GM18505 (cell line): Measurements from ENCODE around the gene CFAP47.
"Not testable (repeated sequence)": the region's sequence is repeated elsewhere in the genome, so short reads cannot be mapped to it uniquely, and the experiment has no call there.

Experiments used
- ATAC-seq: cut with Tn5 transposase; IDR thresholded peaks from one replicate; pipeline ENCODE4 v1.9.1; 2021; ENCODE audit not compliant: unreplicated experiment
- POLR2A ChIP-seq: IDR thresholded peaks from 4 replicates; pipeline ENCODE4 v1.6.1; 2011; ENCODE audit warnings: borderline replicate concordance; ENCODE audit not compliant: insufficient read depth, insufficient read length; ENCODE audit errors: extremely low read depth

The CFAP47 gene, protein sequence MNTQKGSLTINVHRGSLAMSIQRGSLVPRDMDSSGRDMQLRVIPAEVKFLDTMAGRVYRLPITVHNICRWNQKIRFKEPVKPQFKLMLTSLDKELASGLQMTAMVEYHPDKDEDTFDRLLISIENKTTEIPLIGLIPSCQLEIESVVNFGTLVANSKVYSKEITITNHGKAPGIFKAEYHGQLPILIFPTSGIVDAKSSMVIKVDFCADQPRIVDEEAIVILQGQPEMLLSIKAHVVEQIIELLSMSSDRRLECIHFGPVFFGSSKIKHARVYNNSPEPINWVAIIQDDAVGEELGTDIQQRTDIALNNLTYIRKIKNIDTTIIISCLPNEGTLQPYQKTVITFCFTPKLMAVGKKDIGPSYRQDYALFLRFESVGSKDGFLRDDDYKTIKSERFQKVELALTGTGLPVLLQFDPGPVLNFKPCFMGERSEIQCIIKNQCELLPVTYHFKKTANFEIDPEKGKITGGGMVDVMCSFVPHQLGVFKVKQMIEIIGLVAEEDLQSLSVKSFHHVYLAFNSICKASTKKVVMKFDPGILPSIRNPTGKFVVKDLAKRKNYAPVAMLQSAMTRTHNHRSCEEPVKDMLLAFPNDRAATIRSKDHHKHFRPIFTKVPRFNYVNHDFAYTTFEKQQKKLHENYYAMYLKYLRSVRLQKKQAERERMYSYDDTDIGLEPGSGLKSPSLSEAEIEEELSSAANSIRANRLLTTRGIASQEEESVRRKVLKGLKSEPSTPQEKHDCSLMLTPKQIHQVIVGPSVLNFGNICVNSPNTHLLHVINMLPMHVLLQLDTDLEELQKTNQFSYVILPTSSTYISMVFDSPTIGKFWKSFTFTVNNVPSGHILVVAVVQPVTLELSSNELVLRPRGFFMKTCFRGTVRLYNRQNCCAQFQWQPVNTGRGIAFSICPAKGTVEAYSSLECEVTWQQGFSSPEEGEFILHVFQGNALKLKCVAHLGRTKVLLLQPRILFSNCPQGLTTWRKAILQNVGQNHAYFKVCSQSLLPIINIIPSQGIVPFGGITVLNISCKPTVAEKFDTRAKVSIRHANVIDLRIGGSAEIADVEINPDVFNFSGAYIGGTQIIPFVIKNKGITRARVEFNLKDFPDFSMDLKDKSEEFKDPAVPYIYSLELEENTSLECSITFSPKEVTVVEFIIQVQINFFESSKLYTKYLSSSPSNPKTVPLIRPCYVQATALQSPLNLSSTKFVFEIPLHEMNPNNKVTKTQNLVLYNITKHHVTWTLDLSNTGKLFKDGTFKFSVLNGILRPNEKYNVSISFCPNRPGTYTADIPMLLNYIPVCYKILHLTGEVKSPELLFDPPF (N-terminal part only)

DNA sequence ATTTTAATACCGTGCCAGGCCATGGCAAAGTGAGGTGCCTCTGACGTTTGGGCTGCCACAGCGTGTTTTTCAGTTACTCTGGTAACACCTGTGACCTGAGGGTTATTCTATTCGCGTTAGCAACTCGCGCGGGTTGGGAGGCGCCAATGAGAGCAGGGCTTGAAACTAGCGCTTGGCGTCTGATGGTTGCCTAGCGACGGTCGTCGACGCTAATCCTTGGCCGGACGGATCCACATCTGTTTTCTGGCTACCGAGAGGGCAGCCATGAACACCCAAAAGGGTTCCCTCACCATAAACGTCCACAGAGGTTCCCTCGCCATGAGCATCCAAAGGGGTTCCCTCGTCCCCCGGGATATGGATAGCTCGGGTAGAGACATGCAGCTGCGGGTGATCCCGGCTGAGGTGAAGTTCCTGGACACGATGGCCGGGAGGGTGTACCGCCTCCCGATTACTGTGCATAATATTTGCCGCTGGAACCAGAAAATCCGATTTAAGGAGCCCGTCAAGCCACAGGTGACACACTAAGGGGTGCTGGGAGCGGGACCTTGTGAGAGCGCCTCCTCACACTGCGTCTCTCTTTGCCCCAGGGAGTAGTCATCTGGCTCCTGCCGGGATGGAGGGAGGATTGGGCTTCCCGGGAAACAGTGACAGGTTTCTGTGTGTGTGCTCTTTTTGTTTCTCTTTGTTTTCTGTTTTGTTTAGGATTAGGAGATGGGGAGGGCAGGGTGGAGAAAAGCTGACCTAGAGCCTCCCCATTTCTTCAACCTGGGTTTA is at the start of gene CFAP47:
TSS of gene CFAP47 (plus strand) at position 199 of the 774 bp plus-strand sequence. CDS start at position 265, 66 bp downstream.
- ATAC-seq, result no peak
- no peak for TF ChIP-seq POLR2A

DNA sequence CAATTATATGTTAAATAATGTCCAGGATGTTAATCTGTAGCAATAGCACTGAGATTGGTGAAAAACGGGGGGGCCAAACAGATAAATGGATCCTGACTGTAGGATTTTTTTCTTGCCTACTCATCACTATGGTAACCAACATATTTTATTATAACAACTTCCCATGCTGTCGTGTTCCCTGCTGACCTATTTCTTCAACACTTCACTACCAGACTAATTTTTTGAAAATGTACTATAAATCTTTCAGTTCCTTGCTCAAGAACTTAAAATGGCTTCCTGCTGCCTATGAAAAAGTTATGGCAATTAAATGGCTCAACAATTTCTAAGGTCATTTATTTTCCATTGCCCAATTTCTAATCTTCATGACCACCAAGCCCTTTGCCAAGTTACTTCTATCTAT is 38.9 kb upstream of the CFAP47 start:
- TF ChIP-seq POLR2A, result no peak
- ATAC-seq, result no peak

GRCh38 chrX:35886135-35886534 is 33.4 kb upstream of the CFAP47 start:
- TF ChIP-seq POLR2A, result no peak
- no peak for ATAC-seq

DNA sequence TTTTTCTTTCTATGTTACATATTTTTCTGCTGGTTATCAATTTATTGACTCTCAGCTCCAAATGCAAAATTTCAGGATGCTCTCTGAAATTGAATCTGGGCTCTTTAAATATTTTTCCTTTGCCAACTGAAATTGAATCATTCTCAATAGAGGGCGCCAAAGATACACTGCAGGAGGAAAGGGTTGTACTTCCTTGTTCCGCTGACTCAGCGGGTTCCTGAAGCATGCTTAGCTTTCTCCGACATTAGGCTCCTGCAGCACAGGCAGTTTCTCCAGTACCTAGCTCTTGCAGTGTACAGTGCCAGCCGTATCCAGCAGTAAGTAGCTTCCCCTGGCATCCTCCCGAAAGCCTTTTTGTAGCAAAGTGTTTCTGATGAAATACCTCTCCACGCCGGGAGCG is 28.8 kb upstream of the CFAP47 start:
- no peak for TF ChIP-seq POLR2A
- ATAC-seq, result no peak

DNA sequence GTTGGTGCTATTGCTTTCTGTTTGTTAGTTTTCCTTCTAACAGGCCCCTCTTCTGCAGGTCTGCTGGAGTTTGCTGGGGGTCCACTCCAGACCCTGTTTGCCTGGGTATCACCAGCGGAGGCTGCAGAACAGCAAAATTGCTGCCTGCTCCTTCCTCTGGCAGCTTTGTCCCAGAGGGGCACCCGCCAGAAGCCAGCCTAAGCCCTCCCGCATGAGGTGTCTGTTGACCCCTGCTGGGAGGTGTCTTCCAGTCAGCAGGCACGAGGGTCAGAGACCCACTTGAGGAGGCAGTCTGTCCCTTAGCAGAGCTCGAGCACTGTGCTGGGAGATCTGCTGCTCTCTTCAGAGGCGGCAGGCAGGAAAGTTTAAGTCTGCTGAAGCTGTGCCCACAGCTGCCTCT is 67.3 kb downstream of the CFAP47 start:
- not testable (repeated sequence) for ATAC-seq

DNA sequence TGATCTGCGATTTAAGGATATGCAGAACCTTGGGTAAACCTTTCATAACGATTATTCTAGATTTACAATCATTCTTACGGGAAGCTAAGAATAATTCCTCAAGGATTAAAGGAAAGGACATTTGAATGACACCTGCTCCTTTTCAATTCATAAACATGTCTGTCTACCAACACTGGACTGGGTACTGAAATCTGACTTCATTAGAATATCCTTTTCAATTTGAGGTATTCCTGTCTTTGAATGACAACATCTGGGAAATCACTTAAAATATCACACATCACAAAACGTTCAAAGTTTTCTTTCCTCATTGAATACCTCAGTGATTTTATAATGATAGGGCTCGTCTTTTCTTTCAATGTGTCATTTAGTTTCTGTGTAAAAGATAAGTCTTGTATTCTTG is 87.7 kb downstream of the CFAP47 start:
- no peak for ATAC-seq
- TF ChIP-seq POLR2A, result no peak

- ATAC-seq, result no peak
Measured at GRCh38 chrX:36019125-36019524, 99.6 kb downstream of the CFAP47 start.

DNA sequence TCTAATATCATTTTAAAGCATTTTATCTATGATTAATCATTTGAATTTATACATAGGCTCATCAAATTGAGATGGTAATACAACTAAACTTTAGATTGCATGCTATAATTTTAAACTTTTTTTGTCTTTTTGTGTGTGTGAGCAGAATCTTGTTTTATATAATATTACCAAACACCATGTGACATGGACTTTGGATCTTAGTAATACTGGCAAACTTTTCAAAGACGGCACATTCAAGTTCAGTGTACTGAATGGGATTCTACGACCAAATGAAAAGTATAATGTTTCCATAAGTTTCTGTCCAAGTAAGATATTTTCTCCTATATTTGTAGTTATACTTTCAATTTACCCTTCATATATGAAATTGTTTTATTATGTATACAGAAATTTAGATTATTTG is 116.0 kb downstream of the CFAP47 start:
- ATAC-seq, result no peak
- TF ChIP-seq POLR2A, result no peak

More at GRCh38 chrX:36019125-36019524, 99.6 kb downstream of the CFAP47 start:
- TF ChIP-seq POLR2A, result no peak

GRCh38 chrX:36062778-36063177 is 143.2 kb downstream of the CFAP47 start:
- no peak for TF ChIP-seq POLR2A

DNA sequence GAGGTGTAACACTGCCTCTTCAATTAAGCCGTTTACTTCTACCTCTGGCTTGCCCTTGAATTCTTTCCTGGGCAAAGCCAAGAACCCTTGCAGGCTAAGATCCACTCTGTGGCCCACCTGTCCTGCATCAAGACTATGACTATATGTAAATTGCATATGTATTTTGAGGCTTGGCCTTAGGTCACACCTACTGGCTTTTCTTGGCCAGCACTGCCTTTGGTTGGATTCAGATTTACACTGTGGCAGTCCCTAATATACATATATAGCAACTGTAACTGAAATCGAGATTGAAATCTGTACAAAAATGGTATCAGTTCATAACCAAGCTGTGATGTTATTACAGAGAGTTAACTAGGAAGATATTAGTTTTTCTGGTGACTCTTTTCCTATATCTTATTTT is 151.5 kb downstream of the CFAP47 start:
- TF ChIP-seq POLR2A, result no peak
- ATAC-seq, result no peak

More at GRCh38 chrX:36062778-36063177, 143.2 kb downstream of the CFAP47 start:
- ATAC-seq, result no peak

DNA sequence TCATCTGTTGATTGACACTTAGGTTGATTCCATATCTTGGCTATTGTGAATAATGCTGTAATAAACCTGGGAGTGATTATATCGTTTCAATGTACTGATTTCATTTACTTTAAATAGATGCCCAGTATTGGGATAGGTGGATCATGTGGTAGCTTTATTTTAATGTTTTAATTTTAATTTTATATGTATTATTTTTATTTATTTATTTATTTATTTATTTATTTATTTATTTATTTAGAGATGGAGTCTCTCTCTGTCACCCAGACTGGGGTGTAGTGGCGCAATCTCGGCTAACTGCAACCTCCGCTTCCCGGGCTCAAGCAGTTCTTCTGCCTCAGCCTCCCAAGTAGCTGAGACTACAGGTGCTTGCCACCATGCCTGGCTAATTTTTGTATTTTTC is 155.5 kb downstream of the CFAP47 start:
- ATAC-seq, result not testable (repeated sequence)

DNA sequence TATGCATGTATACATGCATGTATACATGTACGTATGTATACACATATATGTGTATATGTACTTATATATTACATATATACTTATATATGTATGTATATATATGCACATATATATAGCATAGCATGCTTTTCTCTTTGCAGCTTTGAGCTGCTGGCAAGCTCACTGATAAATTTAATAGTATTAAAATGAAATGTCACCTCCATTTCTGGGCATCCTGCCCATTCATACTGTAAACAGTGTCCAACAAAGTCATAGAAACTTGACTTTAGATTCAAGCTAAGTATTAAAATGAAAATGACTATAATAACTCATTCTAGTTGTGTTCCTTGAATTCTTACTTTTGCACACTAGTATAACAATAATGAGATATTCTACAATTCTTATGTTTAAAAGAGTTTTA is 163.7 kb downstream of the CFAP47 start:
- TF ChIP-seq POLR2A, result no peak
- ATAC-seq, result no peak

GRCh38 chrX:36087366-36087765 is 167.8 kb downstream of the CFAP47 start:
- ATAC-seq, result no peak
- no peak for TF ChIP-seq POLR2A

GRCh38 chrX:36088939-36089338 is 169.4 kb downstream of the CFAP47 start:
- ATAC-seq, result not testable (repeated sequence)
